ENCODE data around the gene PLOD2.

DNA sequence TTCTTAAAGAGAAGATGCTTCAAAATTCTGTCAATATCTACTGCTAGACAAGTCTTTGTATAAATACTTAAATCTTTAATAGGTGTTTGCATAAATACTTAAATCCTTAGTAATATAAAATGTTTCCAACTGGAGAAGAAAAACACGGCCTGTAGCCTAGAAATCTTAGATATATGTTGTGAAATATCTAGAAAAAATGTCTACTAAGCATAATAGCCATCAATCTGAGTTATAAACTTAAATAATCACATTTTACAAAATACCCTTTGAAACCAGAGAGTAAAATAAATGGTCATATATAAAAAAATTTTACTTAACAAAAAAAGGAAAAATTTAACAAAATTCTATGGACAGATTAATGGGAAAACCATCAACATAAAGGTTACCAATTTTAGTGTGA is 73.9 kb downstream of the PLOD2 start:
- no peak for TF ChIP-seq POLR2A (IDR thresholded peaks at IDR 0.05; ENCODE audit: low read depth, low read length)
- no peak for TF ChIP-seq POLR2AphosphoS5 (IDR thresholded peaks at IDR 0.05; ENCODE audit: low read depth, low read length)
- no peak for TF ChIP-seq TAF1 (IDR thresholded peaks at IDR 0.05; ENCODE audit: low read depth, low read length)
- TF ChIP-seq SPI1 (IDR thresholded peaks at IDR 0.05; ENCODE audit: low read depth, low read length), result no peak
- no peak for TF ChIP-seq POU2F2 (IDR thresholded peaks at IDR 0.05; ENCODE audit: low read depth, low read length)
